SKM-1 (cell line): ENCODE data around the gene ATP13A2.

Source experiments
- DNase-seq: peaks from one replicate; lab custom pipeline; 2025; ENCODE audit not compliant: unreplicated experiment; lab: John Stamatoyannopoulos, UW

ATP13A2 gene

GRCh38 chr1:16980473-16981268 lies 31.1 kb downstream of the ATP13A2 start, which contains the start of gene MFAP2:
MFAP2 (minus strand) TSS chr1:16980620; CDS start chr1:16978273, 2,347 bp downstream.
- DNase-seq, result no peak

GRCh38 chr1:16979475-16980327 lies 32.0 kb downstream of the ATP13A2 start:
- DNase-seq, result no peak

GRCh38 chr1:16978567-16979474 lies 32.9 kb downstream of the ATP13A2 start:
- DNase-seq, result no peak

GRCh38 chr1:16978139-16978538 lies 33.6 kb downstream of the ATP13A2 start:
- DNase-seq, result no peak

- DNase-seq, result no peak
Observed at GRCh38 chr1:16977377-16977776, 34.4 kb downstream of the ATP13A2 start.

- no peak for DNase-seq
Observed at GRCh38 chr1:16976966-16977365, 34.8 kb downstream of the ATP13A2 start.

GRCh38 chr1:16975838-16976237 lies 35.9 kb downstream of the ATP13A2 start:
- DNase-seq, result no peak

- no peak for DNase-seq
Observed at GRCh38 chr1:16975211-16975610, 36.5 kb downstream of the ATP13A2 start.

GRCh38 chr1:16973215-16973614 lies 38.5 kb downstream of the ATP13A2 start:
- no peak for DNase-seq

GRCh38 chr1:16972189-16972895 lies 39.4 kb downstream of the ATP13A2 start:
- DNase-seq, result no peak

- no peak for DNase-seq
Observed at GRCh38 chr1:16971341-16972188, 40.2 kb downstream of the ATP13A2 start.

- DNase-seq, result no peak
Observed at GRCh38 chr1:16970132-16970910, 41.4 kb downstream of the ATP13A2 start.

- DNase-seq, result no peak
Observed at GRCh38 chr1:16969651-16970050, 42.1 kb downstream of the ATP13A2 start.

- no peak for DNase-seq
Observed at GRCh38 chr1:16969057-16969611, 42.6 kb downstream of the ATP13A2 start.

- no peak for DNase-seq
Observed at GRCh38 chr1:16968372-16968771, 43.4 kb downstream of the ATP13A2 start.

GRCh38 chr1:16967962-16968361 lies 43.8 kb downstream of the ATP13A2 start:
- no peak for DNase-seq

- no peak for DNase-seq
Observed at GRCh38 chr1:16967095-16967575, 44.6 kb downstream of the ATP13A2 start.

- DNase-seq, result no peak
Observed at GRCh38 chr1:16966282-16966681, 45.4 kb downstream of the ATP13A2 start.
